ENCODE measurements around the gene ARHGEF18.

GRCh38 chr19:7326105-7326877 is 22.4 kb upstream of the ARHGEF18 start:
- TF ChIP-seq CTCF (IDR thresholded peaks at IDR 0.05; ENCODE audit: insufficient read depth, low read depth, low read length) (peak; percentile 12), EZH2 (IDR thresholded peaks at IDR 0.05; ENCODE audit: insufficient read depth, low read length) (no peak)
